ENCODE results near the gene SLC29A3.

SLC29A3 gene

GRCh38 chr10:71307469-71308085 is 11.5 kb upstream of the SLC29A3 start:
- TF ChIP-seq EGR1 (IDR thresholded peaks at IDR 0.05) = no peak

- TF ChIP-seq FOXM1 (IDR thresholded peaks at IDR 0.05; ENCODE audit: borderline replicate concordance, low read depth) (no peak), EGR1 (IDR thresholded peaks at IDR 0.05) (no peak), CREB1 (IDR thresholded peaks at IDR 0.05; ENCODE audit: low read depth) (no peak), CEBPB (IDR thresholded peaks at IDR 0.05) (no peak), MAX (IDR thresholded peaks at IDR 0.05) (no peak), NFIC (IDR thresholded peaks at IDR 0.05) (no peak), ZBTB7A (IDR thresholded peaks at IDR 0.05; ENCODE audit: low read depth) (no peak), TCF12 (IDR thresholded peaks at IDR 0.05; ENCODE audit: low read depth) (no peak), USF1 (IDR thresholded peaks at IDR 0.05) (no peak), YY1 (IDR thresholded peaks at IDR 0.05; ENCODE audit: low read depth) (no peak), TAF1 (IDR thresholded peaks at IDR 0.05; ENCODE audit: low read depth) (no peak)
These were observed 10.8 kb upstream of the SLC29A3 start for GRCh38 chr10:71308244-71308643.

GRCh38 chr10:71308985-71309384 is 10.1 kb upstream of the SLC29A3 start:
- no peak for TF ChIP-seq TAF1 (IDR thresholded peaks at IDR 0.05; ENCODE audit: low read depth)
- no peak for TF ChIP-seq FOXM1 (IDR thresholded peaks at IDR 0.05; ENCODE audit: borderline replicate concordance, low read depth)
- TF ChIP-seq TCF12 (IDR thresholded peaks at IDR 0.05; ENCODE audit: low read depth) = no peak
- no peak for TF ChIP-seq NFIC (IDR thresholded peaks at IDR 0.05)
- TF ChIP-seq CREB1 (IDR thresholded peaks at IDR 0.05; ENCODE audit: low read depth) = no peak
- TF ChIP-seq MAX (IDR thresholded peaks at IDR 0.05) = no peak
- TF ChIP-seq USF1 (IDR thresholded peaks at IDR 0.05) = no peak
- no peak for TF ChIP-seq CEBPB (IDR thresholded peaks at IDR 0.05)
- TF ChIP-seq YY1 (IDR thresholded peaks at IDR 0.05; ENCODE audit: low read depth) = no peak
- TF ChIP-seq ZBTB7A (IDR thresholded peaks at IDR 0.05; ENCODE audit: low read depth) = no peak
- TF ChIP-seq EP300 (IDR thresholded peaks at IDR 0.05; ENCODE audit: borderline replicate concordance) = no peak
- no peak for TF ChIP-seq RAD21 (IDR thresholded peaks at IDR 0.05; ENCODE audit: low read depth)
- no peak for TF ChIP-seq EGR1 (IDR thresholded peaks at IDR 0.05)
- TF ChIP-seq TEAD4 (IDR thresholded peaks at IDR 0.05) = no peak
- no peak for TF ChIP-seq REST (IDR thresholded peaks at IDR 0.05; ENCODE audit: low read depth)

GRCh38 chr10:71309919-71310318 is 9.1 kb upstream of the SLC29A3 start:
- TF ChIP-seq REST (IDR thresholded peaks at IDR 0.05; ENCODE audit: low read depth) = no peak
- TF ChIP-seq CEBPB (IDR thresholded peaks at IDR 0.05) = no peak
- no peak for TF ChIP-seq USF1 (IDR thresholded peaks at IDR 0.05)
- no peak for TF ChIP-seq RAD21 (IDR thresholded peaks at IDR 0.05; ENCODE audit: low read depth)
- no peak for TF ChIP-seq MAX (IDR thresholded peaks at IDR 0.05)
- no peak for TF ChIP-seq EGR1 (IDR thresholded peaks at IDR 0.05)
- no peak for TF ChIP-seq TEAD4 (IDR thresholded peaks at IDR 0.05)
- TF ChIP-seq CREB1 (IDR thresholded peaks at IDR 0.05; ENCODE audit: low read depth) = no peak
- TF ChIP-seq FOXM1 (IDR thresholded peaks at IDR 0.05; ENCODE audit: borderline replicate concordance, low read depth) = no peak

GRCh38 chr10:71312220-71312619 is 6.8 kb upstream of the SLC29A3 start:
- TF ChIP-seq USF1 (IDR thresholded peaks at IDR 0.05) = no peak
- TF ChIP-seq ZBTB7A (IDR thresholded peaks at IDR 0.05; ENCODE audit: low read depth) = no peak
- TF ChIP-seq FOXM1 (IDR thresholded peaks at IDR 0.05; ENCODE audit: borderline replicate concordance, low read depth) = no peak
- no peak for TF ChIP-seq CREB1 (IDR thresholded peaks at IDR 0.05; ENCODE audit: low read depth)
- no peak for TF ChIP-seq NFIC (IDR thresholded peaks at IDR 0.05)
- TF ChIP-seq TEAD4 (IDR thresholded peaks at IDR 0.05) = no peak
- no peak for TF ChIP-seq CEBPB (IDR thresholded peaks at IDR 0.05)
- TF ChIP-seq MAX (IDR thresholded peaks at IDR 0.05) = no peak
- no peak for TF ChIP-seq EGR1 (IDR thresholded peaks at IDR 0.05)
- TF ChIP-seq TAF1 (IDR thresholded peaks at IDR 0.05; ENCODE audit: low read depth) = no peak
- no peak for TF ChIP-seq REST (IDR thresholded peaks at IDR 0.05; ENCODE audit: low read depth)
- TF ChIP-seq YY1 (IDR thresholded peaks at IDR 0.05; ENCODE audit: low read depth) = no peak
- TF ChIP-seq RAD21 (IDR thresholded peaks at IDR 0.05; ENCODE audit: low read depth) = no peak
- no peak for TF ChIP-seq TCF12 (IDR thresholded peaks at IDR 0.05; ENCODE audit: low read depth)
- TF ChIP-seq EP300 (IDR thresholded peaks at IDR 0.05; ENCODE audit: borderline replicate concordance) = no peak

Data from Ishikawa (cell line).